Activated T-cell treated with anti-CD3 and anti-CD28 coated beads for 24 hours (primary cell): ENCODE measurements around the gene TCL1B.

ENCODE experiments used
- DNase-seq: peaks from one replicate; pipeline ENCODE4 v3.0.0-alpha.2; 2020; ENCODE audit warnings: low read depth

The TCL1B gene

GRCh38 chr14:95667249-95667693 is 19.0 kb upstream of the TCL1B start:
- no peak for DNase-seq

DNA sequence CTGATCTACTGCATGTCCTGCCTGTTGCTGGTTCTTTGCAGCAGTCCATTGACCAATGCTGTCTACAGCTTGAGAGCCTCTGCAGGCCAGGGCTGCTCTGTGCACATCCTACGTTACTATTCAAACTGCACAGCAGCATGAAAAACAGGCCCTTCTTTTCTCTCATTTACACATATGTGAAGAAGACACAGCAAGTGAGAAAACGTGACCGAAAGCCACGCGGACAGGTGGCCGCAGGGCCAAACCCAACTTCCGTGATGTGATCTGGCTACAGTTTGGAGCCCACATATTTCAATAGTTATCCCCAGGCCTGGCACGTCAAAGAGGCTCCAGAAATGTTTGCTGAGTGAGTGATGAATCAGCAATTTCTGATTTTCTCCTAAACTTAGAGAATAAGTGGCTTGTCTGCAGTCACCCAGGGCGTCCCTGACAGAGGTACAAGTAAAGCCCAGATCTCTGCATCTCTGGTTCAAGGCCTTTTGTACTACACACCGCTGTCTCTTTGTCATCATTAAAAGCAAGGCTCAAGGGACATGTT is 17.9 kb upstream of the TCL1B start:
- DNase-seq, result no peak

- no peak for DNase-seq
Observed at GRCh38 chr14:95674613-95675012, 11.6 kb upstream of the TCL1B start.

- no peak for DNase-seq
Observed at GRCh38 chr14:95675486-95675885, 10.7 kb upstream of the TCL1B start.

DNA sequence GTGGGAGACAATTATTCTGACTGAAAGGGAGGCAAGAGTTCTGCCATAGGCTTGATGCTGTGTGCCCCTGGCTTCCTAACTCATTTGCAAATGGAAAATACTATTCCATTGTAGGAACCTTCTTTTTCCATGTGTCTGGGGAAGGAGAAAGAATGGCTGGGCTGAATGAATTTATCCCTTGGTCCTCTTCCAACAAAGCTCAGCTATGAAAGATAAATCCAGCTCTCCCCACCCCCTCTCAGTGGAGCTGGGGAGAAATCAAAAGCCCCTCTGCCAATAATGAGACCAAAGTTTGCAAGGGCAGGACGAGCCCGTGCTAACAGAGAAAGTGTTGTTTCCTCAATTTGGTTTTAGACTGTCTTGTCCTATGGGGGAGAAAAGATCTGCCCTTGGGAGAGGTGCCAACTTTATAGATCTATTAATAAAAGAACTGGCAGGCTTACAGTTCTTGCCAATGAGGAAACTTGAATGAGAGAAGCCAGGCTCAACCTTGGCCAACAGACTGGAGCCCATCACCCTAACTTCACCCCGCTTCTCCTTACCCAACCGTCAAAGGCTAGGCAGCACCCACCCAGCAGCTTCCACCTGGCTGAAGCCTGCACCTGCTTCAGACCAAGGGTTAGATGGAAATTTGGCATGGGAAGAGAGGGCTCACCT is 8.9 kb upstream of the TCL1B start:
- no peak for DNase-seq

GRCh38 chr14:95679148-95679815 is 6.9 kb upstream of the TCL1B start:
- DNase-seq, result no peak

- DNase-seq, result no peak
Observed at GRCh38 chr14:95679998-95680735, 6.1 kb upstream of the TCL1B start.

GRCh38 chr14:95681153-95681552 is 5.1 kb upstream of the TCL1B start:
- no peak for DNase-seq

DNA sequence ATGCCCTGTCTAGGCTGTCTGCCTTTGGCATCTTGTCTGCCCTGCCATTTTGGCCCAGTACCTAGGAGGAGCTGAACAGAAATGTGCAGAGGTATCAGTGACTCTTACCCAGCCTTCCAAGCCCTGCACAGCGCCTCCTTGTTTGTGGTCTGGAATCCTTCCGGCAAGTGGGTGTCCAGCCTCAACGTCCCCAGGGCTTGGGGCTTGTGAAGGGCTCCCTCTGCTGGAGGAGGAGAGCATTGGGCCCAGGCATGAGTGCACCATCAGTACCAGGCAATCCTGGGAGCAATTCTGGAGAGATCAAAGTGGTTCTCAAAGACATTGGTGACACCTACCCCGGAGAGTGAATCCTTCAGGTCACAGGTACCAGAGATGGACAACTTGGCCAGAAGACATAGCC is 2.4 kb upstream of the TCL1B start:
- peak; percentile 16 for DNase-seq

- DNase-seq, result no peak
Observed at GRCh38 chr14:95686935-95687334, 709 bp downstream of the TCL1B start.

GRCh38 chr14:95689441-95689840 is 3.2 kb downstream of the TCL1B start:
- no peak for DNase-seq

GRCh38 chr14:95690815-95691214 is 4.6 kb downstream of the TCL1B start:
- no peak for DNase-seq

DNA sequence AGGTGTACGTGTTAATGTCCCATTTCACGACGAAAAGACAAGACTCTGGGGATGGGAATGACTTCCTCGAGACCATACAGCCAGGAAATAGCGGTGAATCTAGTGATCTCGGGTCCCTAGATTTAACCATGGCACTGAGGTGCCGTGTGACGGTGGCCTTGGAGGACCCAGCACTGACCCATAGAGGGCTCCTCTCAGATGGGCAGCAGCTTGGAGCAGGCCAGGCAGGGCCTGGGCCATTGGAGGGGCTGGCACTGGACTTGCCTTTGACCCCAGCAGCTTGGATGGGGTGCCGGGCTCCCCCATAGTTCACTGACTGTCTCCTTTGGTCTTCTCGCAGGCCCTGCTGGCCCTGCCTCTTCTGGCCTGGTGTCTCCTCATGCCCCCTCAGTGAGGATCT is 5.4 kb downstream of the TCL1B start:
- no peak for DNase-seq

- DNase-seq, result no peak
Observed at GRCh38 chr14:95692109-95692508, 5.9 kb downstream of the TCL1B start.

GRCh38 chr14:95695051-95695450 is 8.8 kb downstream of the TCL1B start:
- DNase-seq, result no peak

- DNase-seq, result no peak
Observed at GRCh38 chr14:95695913-95696312, 9.7 kb downstream of the TCL1B start.

DNA sequence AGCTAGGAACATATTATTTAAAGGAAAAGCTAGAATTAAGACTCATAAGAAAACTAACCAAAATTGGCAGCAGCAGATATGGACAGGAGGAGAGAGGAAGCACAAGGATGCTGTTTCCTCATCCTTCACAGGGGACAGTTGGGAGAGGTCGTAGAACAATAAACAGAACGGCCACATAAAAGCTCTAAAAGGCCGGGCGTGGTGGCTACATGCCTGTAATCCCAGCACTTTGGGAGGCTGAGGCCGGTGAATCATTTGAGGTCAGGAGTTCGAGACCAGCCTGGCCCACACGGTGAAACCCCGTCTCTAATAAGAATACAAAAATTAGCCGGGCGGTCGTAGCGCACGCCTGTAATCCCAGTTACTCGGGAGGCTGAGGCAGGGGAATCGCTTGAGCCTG is 10.5 kb downstream of the TCL1B start:
- DNase-seq, result no peak

DNA sequence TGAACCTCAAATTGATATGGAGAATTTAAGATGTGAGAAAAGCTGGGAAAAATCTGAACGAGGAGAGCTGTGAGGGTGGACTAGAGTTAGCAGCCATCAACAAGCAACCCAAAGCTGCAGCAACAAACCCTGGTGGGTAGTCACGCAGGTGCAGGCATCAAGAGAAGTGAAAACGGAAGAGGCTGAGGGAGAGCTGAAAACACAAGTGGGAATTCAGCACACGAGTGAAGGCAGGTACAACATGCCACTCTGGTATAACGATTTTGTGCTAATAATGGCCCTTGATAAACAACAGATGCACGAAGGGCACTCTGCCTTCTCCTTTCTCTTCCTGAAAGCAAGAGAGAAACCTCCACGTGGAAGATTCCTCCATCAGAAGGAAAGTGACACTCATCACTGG is 11.5 kb downstream of the TCL1B start:
- no peak for DNase-seq

- DNase-seq, result no peak
Observed at GRCh38 chr14:95698287-95698686, 12.1 kb downstream of the TCL1B start.

GRCh38 chr14:95699412-95699811 is 13.2 kb downstream of the TCL1B start:
- no peak for DNase-seq

GRCh38 chr14:95700221-95700976 is 14.2 kb downstream of the TCL1B start:
- no peak for DNase-seq

DNA sequence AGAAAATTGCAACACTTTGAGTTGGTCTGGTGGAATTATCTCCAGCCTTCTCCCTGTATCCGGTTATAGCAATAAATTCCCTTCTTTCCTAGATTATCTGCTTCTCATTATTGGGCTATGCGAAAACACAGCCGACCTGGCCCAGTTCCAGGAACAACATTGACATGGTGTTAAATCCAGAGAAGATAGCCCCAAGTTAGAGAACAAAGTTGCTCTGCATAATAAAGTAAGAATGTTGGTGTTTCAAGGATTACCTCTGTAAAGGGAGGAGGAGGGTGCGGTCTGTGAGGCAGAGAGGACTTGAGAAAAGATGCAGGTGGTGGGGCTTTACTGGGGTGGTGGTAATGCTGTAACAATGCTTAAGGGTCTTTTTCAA is 15.6 kb downstream of the TCL1B start:
- DNase-seq, result no peak
